Measurements from ENCODE around the gene STRA8.
A peak's percentile ranks its signal among the peaks of the same experiment; 100 is the strongest.

STRA8 gene

GRCh38 chr7:135206941-135207391 lies 26.7 kb upstream of the STRA8 start:
- no CpG with 5 or more reads among the region's 7 CpGs for WGBS (ENCODE audit: extremely low coverage, insufficient coverage, low lambda C conversion rate)
- no peak overlapping the region for H3K18ac ChIP-seq (ENCODE audit: low read length)
- no peak overlapping the region for H2BK15ac ChIP-seq (replicated peaks; ENCODE audit: low read depth)
- no peak overlapping the region for H3K56ac ChIP-seq (ENCODE audit: low read length)
- no peak overlapping the region for H2AK5ac ChIP-seq (ENCODE audit: low read length)
- DNase-seq: no peak
- H3K4me3 ChIP-seq (ENCODE audit: low read length): no peak overlapping the region
- no peak overlapping the region for H4K8ac ChIP-seq (ENCODE audit: low read depth, low read length)
- no peak overlapping the region for H3K4ac ChIP-seq (ENCODE audit: low read depth, low read length)
- H2BK120ac ChIP-seq (ENCODE audit: low read depth, low read length): no peak overlapping the region
- H3K27me3 ChIP-seq (ENCODE audit: insufficient read depth, low read length, poor library complexity): no peaks in the 10 kb centered on the region
- H3K4me1 ChIP-seq (ENCODE audit: control insufficient read depth, low read depth, low read length): no peaks in the 10 kb centered on the region
- no peak overlapping the region for H3K23ac ChIP-seq (ENCODE audit: low read length)
- H3K9ac ChIP-seq (ENCODE audit: low read length): no peak overlapping the region
- no peaks in the 10 kb centered on the region for H3K79me1 ChIP-seq (ENCODE audit: low read length)
- peaks cover 4% of the 10 kb centered on the region for H3K36me3 ChIP-seq (ENCODE audit: control insufficient read depth, insufficient read depth, low read length)
- H3K27ac ChIP-seq (ENCODE audit: low read depth, low read length): no peak overlapping the region
- H3K79me2 ChIP-seq (ENCODE audit: control insufficient read depth, insufficient read depth, low read length): no peaks in the 10 kb centered on the region
- no peak overlapping the region for H4K5ac ChIP-seq (ENCODE audit: low read length)
- H3K4me2 ChIP-seq (ENCODE audit: low read length): no peak overlapping the region
- H2BK5ac ChIP-seq (ENCODE audit: low read length): no peak overlapping the region

GRCh38 chr7:135207406-135208101 lies 26.1 kb upstream of the STRA8 start:
- H3K18ac ChIP-seq (ENCODE audit: low read length): no peak overlapping the region
- no peak overlapping the region for H3K4me3 ChIP-seq (ENCODE audit: low read length)
- H3K27me3 ChIP-seq (ENCODE audit: insufficient read depth, low read length, poor library complexity): no peaks in the 10 kb centered on the region
- no peak overlapping the region for H4K8ac ChIP-seq (ENCODE audit: low read depth, low read length)
- DNase-seq: no peak
- H3K4ac ChIP-seq (ENCODE audit: low read depth, low read length): no peak overlapping the region
- no peaks in the 10 kb centered on the region for H3K79me1 ChIP-seq (ENCODE audit: low read length)
- no peak overlapping the region for H3K27ac ChIP-seq (ENCODE audit: low read depth, low read length)
- H3K36me3 ChIP-seq (ENCODE audit: control insufficient read depth, insufficient read depth, low read length): peaks cover 4% of the 10 kb centered on the region
- H2BK15ac ChIP-seq (replicated peaks; ENCODE audit: low read depth): no peak overlapping the region
- no peak overlapping the region for H4K5ac ChIP-seq (ENCODE audit: low read length)
- no peak overlapping the region for H3K56ac ChIP-seq (ENCODE audit: low read length)
- H2BK5ac ChIP-seq (ENCODE audit: low read length): no peak overlapping the region
- no peak overlapping the region for H3K4me2 ChIP-seq (ENCODE audit: low read length)
- H2AK5ac ChIP-seq (ENCODE audit: low read length): no peak overlapping the region
- H3K9ac ChIP-seq (ENCODE audit: low read length): no peak overlapping the region
- H2BK120ac ChIP-seq (ENCODE audit: low read depth, low read length): no peak overlapping the region
- H3K79me2 ChIP-seq (ENCODE audit: control insufficient read depth, insufficient read depth, low read length): no peaks in the 10 kb centered on the region
- no peaks in the 10 kb centered on the region for H3K4me1 ChIP-seq (ENCODE audit: control insufficient read depth, low read depth, low read length)
- WGBS (ENCODE audit: extremely low coverage, insufficient coverage, low lambda C conversion rate): no CpG with 5 or more reads among the region's 8 CpGs
- H3K23ac ChIP-seq (ENCODE audit: low read length): no peak overlapping the region

DNA sequence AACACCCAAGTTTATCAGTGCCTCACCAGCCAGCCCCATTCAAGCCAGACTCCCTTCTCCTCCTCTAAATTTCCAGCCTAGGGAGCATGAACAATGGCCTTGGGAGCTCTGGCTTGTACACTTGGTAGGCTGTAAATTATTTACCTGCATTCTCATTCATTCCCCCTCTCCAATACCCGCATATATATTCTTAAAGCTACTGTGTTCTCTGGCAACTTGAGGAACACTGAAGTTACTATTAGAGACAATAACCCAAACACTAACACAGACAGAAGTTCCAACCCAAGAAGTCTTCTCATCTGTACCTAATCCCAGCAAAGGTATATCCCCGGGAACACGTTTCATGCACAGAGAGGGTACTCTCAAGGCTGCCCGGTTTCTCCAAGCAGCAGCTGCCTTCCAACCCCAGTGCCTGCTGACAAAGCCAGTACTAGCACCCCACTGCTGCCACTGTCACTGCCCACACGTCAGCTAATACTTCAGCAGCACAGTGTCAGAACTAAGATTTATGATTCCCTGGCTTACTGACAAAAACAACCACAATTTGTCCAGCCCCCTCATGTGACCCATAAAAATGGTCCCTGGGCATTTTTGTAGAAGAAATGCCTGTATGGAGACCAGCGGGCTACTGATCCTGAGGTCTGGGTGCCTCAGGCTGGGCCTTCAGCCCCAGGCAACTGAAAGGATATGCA lies 25.4 kb upstream of the STRA8 start:
- no CpG with 5 or more reads among the region's 6 CpGs for WGBS (ENCODE audit: extremely low coverage, insufficient coverage, low lambda C conversion rate)
- Histone ChIP-seq H3K79me2 (ENCODE audit: control insufficient read depth, insufficient read depth, low read length) (no peaks in the 10 kb centered on the region), H3K36me3 (ENCODE audit: control insufficient read depth, insufficient read depth, low read length) (peaks cover 3% of the 10 kb centered on the region), H3K27me3 (ENCODE audit: insufficient read depth, low read length, poor library complexity) (no peaks in the 10 kb centered on the region), H3K4ac (ENCODE audit: low read depth, low read length) (no peak overlapping the region), H3K18ac (ENCODE audit: low read length) (no peak overlapping the region), H3K9ac (ENCODE audit: low read length) (no peak overlapping the region), H2AK5ac (ENCODE audit: low read length) (no peak overlapping the region), H3K56ac (ENCODE audit: low read length) (no peak overlapping the region), H3K27ac (ENCODE audit: low read depth, low read length) (no peak overlapping the region), H3K4me3 (ENCODE audit: low read length) (no peak overlapping the region), H3K23ac (ENCODE audit: low read length) (no peak overlapping the region), H2BK15ac (replicated peaks; ENCODE audit: low read depth) (no peak overlapping the region), H3K4me1 (ENCODE audit: control insufficient read depth, low read depth, low read length) (no peaks in the 10 kb centered on the region), H2BK5ac (ENCODE audit: low read length) (no peak overlapping the region), H4K8ac (ENCODE audit: low read depth, low read length) (no peak overlapping the region), H2BK120ac (ENCODE audit: low read depth, low read length) (no peak overlapping the region), H4K5ac (ENCODE audit: low read length) (no peak overlapping the region), H3K79me1 (ENCODE audit: low read length) (no peaks in the 10 kb centered on the region), H3K4me2 (ENCODE audit: low read length) (no peak overlapping the region)
- peak; percentile 25 for DNase-seq

DNA sequence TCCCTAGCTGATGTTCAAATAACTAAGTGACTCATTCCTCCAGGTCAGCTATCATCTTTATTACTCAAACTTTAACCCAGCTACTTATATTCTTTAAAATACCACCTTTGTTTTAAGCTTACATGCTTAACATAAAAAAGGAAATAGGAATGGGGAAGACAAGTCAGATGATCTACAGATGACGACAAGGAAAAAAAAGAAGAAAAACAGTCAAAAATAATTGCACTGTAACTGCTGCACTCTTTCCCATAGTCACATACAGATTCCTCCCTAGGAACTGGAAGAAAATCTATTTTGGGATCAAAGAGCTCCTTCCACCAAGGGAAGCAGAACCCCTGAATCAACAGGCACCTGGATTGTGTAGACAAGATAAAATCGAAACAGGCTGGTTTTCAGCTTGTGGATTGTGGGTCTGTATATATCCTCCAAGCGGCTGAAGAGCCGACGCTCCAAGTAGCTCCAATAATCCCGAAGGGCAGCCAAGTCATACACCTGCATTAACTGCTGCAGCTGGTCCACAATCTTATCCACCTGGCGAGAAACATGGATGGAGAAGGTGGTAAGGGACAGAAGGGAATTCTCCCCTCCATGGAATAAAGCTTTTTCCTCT lies 24.3 kb upstream of the STRA8 start:
- no peak overlapping the region for H3K23ac ChIP-seq (ENCODE audit: low read length)
- no peak overlapping the region for H3K56ac ChIP-seq (ENCODE audit: low read length)
- H3K79me2 ChIP-seq (ENCODE audit: control insufficient read depth, insufficient read depth, low read length): no peaks in the 10 kb centered on the region
- H3K4me1 ChIP-seq (ENCODE audit: control insufficient read depth, low read depth, low read length): peaks cover 3% of the 10 kb centered on the region
- H3K4me3 ChIP-seq (ENCODE audit: low read length): no peak overlapping the region
- no peak overlapping the region for H2BK15ac ChIP-seq (replicated peaks; ENCODE audit: low read depth)
- H2BK120ac ChIP-seq (ENCODE audit: low read depth, low read length): no peak overlapping the region
- no peak overlapping the region for H2BK5ac ChIP-seq (ENCODE audit: low read length)
- H3K36me3 ChIP-seq (ENCODE audit: control insufficient read depth, insufficient read depth, low read length): no peaks in the 10 kb centered on the region
- no peak overlapping the region for H3K4ac ChIP-seq (ENCODE audit: low read depth, low read length)
- no peak overlapping the region for H4K8ac ChIP-seq (ENCODE audit: low read depth, low read length)
- no peaks in the 10 kb centered on the region for H3K27me3 ChIP-seq (ENCODE audit: insufficient read depth, low read length, poor library complexity)
- H2AK5ac ChIP-seq (ENCODE audit: low read length): no peak overlapping the region
- no peak overlapping the region for H3K27ac ChIP-seq (ENCODE audit: low read depth, low read length)
- H3K18ac ChIP-seq (ENCODE audit: low read length): no peak overlapping the region
- WGBS (ENCODE audit: extremely low coverage, insufficient coverage, low lambda C conversion rate): no CpG with 5 or more reads among the region's 7 CpGs
- H4K5ac ChIP-seq (ENCODE audit: low read length): no peak overlapping the region
- no peaks in the 10 kb centered on the region for H3K79me1 ChIP-seq (ENCODE audit: low read length)
- H3K4me2 ChIP-seq (ENCODE audit: low read length): no peak overlapping the region
- no peak for DNase-seq
- H3K9ac ChIP-seq (ENCODE audit: low read length): no peak overlapping the region

GRCh38 chr7:135210888-135211178 lies 22.8 kb upstream of the STRA8 start:
- Histone ChIP-seq H2BK5ac (ENCODE audit: low read length) (no peak overlapping the region), H3K79me1 (ENCODE audit: low read length) (no peaks in the 10 kb centered on the region), H3K27me3 (ENCODE audit: insufficient read depth, low read length, poor library complexity) (no peaks in the 10 kb centered on the region), H3K23ac (ENCODE audit: low read length) (no peak overlapping the region), H3K4me2 (ENCODE audit: low read length) (peak overlapping the region; percentile 95), H3K36me3 (ENCODE audit: control insufficient read depth, insufficient read depth, low read length) (no peaks in the 10 kb centered on the region), H3K4me1 (ENCODE audit: control insufficient read depth, low read depth, low read length) (peaks cover 3% of the 10 kb centered on the region), H3K4me3 (ENCODE audit: low read length) (peak overlapping the region; percentile 90), H3K56ac (ENCODE audit: low read length) (peak overlapping the region; percentile 98), H3K27ac (ENCODE audit: low read depth, low read length) (no peak overlapping the region), H4K5ac (ENCODE audit: low read length) (no peak overlapping the region), H2BK120ac (ENCODE audit: low read depth, low read length) (no peak overlapping the region), H4K8ac (ENCODE audit: low read depth, low read length) (no peak overlapping the region), H3K9ac (ENCODE audit: low read length) (peak overlapping the region; percentile 86), H3K79me2 (ENCODE audit: control insufficient read depth, insufficient read depth, low read length) (no peaks in the 10 kb centered on the region), H2AK5ac (ENCODE audit: low read length) (no peak overlapping the region), H3K18ac (ENCODE audit: low read length) (no peak overlapping the region), H3K4ac (ENCODE audit: low read depth, low read length) (no peak overlapping the region), H2BK15ac (replicated peaks; ENCODE audit: low read depth) (no peak overlapping the region)
- DNase-seq: peak; percentile 26
- WGBS (ENCODE audit: extremely low coverage, insufficient coverage, low lambda C conversion rate): no CpG with 5 or more reads among the region's 13 CpGs

All from mesendoderm (in vitro differentiated cells).